Heart right ventricle (tissue), 16 donors: ENCODE results near the gene ZNF740. TPM values are rescaled to one million over a fixed set of nuclear protein-coding genes. Genes with fewer than 3 reads are reported as not detected.
A peak's percentile ranks its signal among the peaks of the same experiment; 100 is the strongest.
"Not testable (repeated sequence)": the region's sequence is repeated elsewhere in the genome, so short reads cannot be mapped to it uniquely, and the experiment has no call there.

ENCODE experiments used
- ATAC-seq, 8 donors: fragments of 200-7000 bp; cut with Tn5 transposase; one replicate each; pipeline ENCODE4 v1.9.1; 2020; ENCODE audit warnings: mild to moderate bottlenecking in 8 of 8, moderate library complexity in 8 of 8, moderate number of reproducible peaks in 1 of 8
- DNase-seq, 2 donors: peaks; one replicate each; pipeline ENCODE4 v3.0.0-alpha.2; 2020
- H3K27ac ChIP-seq, 10 donors: fragments of 200-600 bp; sonication (generic) in 2 of 10; one replicate each; pipeline versions ENCODE4 v1.5.0 to v1.8.0; 2020 to 2022; ENCODE audit warnings: mild to moderate bottlenecking in 3 of 10
- H3K27me3 ChIP-seq, 7 donors: fragments of 200-600 bp; one replicate each; pipeline ENCODE4 v1.8.0; 2021 to 2022; ENCODE audit warnings: mild to moderate bottlenecking in 2 of 7
- H3K36me3 ChIP-seq, 9 donors: fragments of 200-600 bp; sonication (generic) in 1 of 9; one replicate each; pipeline versions ENCODE4 v1.5.0 to v1.8.0; 2020 to 2022; ENCODE audit warnings: mild to moderate bottlenecking in 2 of 9
- H3K4me1 ChIP-seq, 9 donors: fragments of 200-600 bp; sonication (generic) in 1 of 9; one replicate each; pipeline versions ENCODE4 v1.5.0 to v1.8.0; 2020 to 2022; ENCODE audit warnings: mild to moderate bottlenecking in 4 of 9
- H3K4me3 ChIP-seq, 10 donors: fragments of 200-600 bp; sonication (generic) in 2 of 10; one replicate each; pipeline versions ENCODE4 v1.5.0 to v1.8.0; 2020 to 2022; ENCODE audit warnings: mild to moderate bottlenecking in 7 of 10, moderate library complexity in 2 of 10
- H3K9me3 ChIP-seq, 11 donors: fragments of 200-600 bp in 10 of 11; sonication (generic) in 2 of 11; one replicate each; pipeline versions ENCODE4 v1.5.0 to v1.8.0; 2013 to 2022; ENCODE audit warnings: mild to moderate bottlenecking in 2 of 11, control low read depth in 1 of 11, moderate library complexity in 1 of 11
- WGBS, 2 donors: extraction: QIAGEN DNeasy Blood & Tissue Kit; methylation state at CpG; one replicate each; pipeline ENCODE4 v1.1.7; 2013; ENCODE audit warnings: inconsistent platforms in 1 of 2; 5-methylcytosine and 5-hydroxymethylcytosine counted together
- intact Hi-C, 10 donors: fragments of 100-400 bp; cut with DNase I; formaldehyde crosslinking; loops; one replicate each; pipeline versions ENCODE4 v1.11.1 to v1.14.2; 2022
- polyA plus RNA-seq, 2 donors: library from polyadenylated mRNA; stranded (reverse); fragments of 200-250 nt; gene quantifications; one replicate each; pipeline ENCODE4 v1.2.3, GENCODE V29; 2013
- total RNA-seq, 10 donors: library from RNA; stranded (reverse); fragmentation: NEBNext Ultra II Directional in 3 of 10; extraction: Animal tissue kit (Norgen Biotek cat#: 25700) in 3 of 10; gene quantifications; one replicate each; pipeline versions ENCODE4 v1.2.1 to v1.2.4, GENCODE V29; 2021 to 2023
- TF ChIP-seq, protein P1 (sequence below), 9 donors: fragments of 200-600 bp; sonication (generic) in 2 of 9; IDR thresholded peaks; one replicate each; pipeline versions ENCODE4 v1.5.0 to v1.8.0; 2021 to 2022; ENCODE audit warnings: antibody characterized with exemption in 9 of 9, mild to moderate bottlenecking in 5 of 9, moderate library complexity in 1 of 9
- donor health status: Arrhythmogenic right ventricular cardiomyopathy.
- donor health status: ischemic (EF 13 %, LVEDD 7.1; RV severe dilation, severe dysfunction).
- donor health status: healthy with polysubstance abuse.
- donor health status: DM: no; HTN: yes; CAD: no.
- donor health status: DM: no; HTN: no; CAD: no.
- donor health status: ischemic (EF 25% LVEDD 6.9; RV normal size, moderate dysfunction).
- donor health status: ischemic (EF 25% LVEDD 5.7; RV mildly dilated, moderate dysfunction).
- donor health status: healthy.
- donor health status: DM: yes; HTN: yes; CAD: no.
- donor health status: Ischemic cardiomyopathy.
- donor health status: ischemic (EF 35%, LVEDD 5.7; RV mildly dilated, moderate dysfunction).
- donor health status: nonischemic (EF 11% LVEDD 7.7; RV severe dilation, severe dysfunction).
- donor health status: DM: yes; HTN: yes; CAD: no.
- donor health status: PGD.
- donor health status: ischemic (EF 29% LVEDD 5.4; RV normal size, mild dysfunction).
- donor health status: nonischemic (EF 23%, LVEDD 6.1; RV moderate dilation, normal function).

ZNF740 gene
- total and polyA plus RNA-seq, 12 donors: 2.7 to 28.9 (median 18.9) TPM

DNA sequence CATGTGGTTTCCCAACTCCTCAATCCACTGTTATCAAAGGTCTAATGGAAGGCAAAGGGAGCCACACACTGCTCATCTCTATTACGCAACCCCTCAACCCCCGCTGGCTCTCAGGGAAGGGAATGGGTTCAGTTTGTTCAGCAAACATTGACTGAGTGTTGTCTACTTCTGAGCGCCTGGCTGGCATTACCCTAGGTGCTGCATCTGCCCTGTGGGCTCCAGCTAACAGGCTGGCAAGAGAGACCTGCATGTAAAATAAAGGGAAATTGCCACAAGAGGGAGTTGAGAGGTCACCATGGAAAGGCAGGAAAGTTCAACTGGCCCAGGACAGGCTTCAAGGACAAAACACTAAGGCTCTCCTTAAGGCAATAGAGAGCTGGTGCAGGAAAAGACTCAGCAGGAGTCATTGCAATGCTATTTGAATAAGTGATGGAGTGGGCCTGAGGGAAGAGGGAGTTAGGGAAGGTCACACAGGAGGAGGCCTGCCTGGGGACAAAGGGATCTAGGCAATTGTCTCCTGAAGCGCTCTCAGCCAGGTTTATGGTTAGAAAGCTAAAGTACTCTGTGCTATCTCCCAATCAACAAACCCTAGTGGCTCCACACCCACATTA is 5.5 kb upstream of the ZNF740 start:
- peak in 2 of 8 donors; percentile 30 to 33 for ATAC-seq
- no peak for DNase-seq
- H3K9me3 ChIP-seq: no peaks in the 10 kb centered on the region
- peak overlapping the region in 1 of 10 donors; percentile 54 for H3K27ac ChIP-seq
- WGBS, 2 donors: 89 to 93% methylated on average over 4 of the region's 4 CpGs
- peaks cover 0 to 29% (median 5%) of the 10 kb centered on the region in 9 donors for H3K36me3 ChIP-seq
- intact Hi-C loops: loop anchor here in 1 of 10 donors (10.0 kb wide), 1 partner anchor 60 kb away; no protein-coding TSS in a partner anchor
- no peaks in the 10 kb centered on the region for H3K27me3 ChIP-seq
- no peak overlapping the region for H3K4me3 ChIP-seq
- TF ChIP-seq, protein P1, sequence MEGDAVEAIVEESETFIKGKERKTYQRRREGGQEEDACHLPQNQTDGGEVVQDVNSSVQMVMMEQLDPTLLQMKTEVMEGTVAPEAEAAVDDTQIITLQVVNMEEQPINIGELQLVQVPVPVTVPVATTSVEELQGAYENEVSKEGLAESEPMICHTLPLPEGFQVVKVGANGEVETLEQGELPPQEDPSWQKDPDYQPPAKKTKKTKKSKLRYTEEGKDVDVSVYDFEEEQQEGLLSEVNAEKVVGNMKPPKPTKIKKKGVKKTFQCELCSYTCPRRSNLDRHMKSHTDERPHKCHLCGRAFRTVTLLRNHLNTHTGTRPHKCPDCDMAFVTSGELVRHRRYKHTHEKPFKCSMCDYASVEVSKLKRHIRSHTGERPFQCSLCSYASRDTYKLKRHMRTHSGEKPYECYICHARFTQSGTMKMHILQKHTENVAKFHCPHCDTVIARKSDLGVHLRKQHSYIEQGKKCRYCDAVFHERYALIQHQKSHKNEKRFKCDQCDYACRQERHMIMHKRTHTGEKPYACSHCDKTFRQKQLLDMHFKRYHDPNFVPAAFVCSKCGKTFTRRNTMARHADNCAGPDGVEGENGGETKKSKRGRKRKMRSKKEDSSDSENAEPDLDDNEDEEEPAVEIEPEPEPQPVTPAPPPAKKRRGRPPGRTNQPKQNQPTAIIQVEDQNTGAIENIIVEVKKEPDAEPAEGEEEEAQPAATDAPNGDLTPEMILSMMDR (IDR thresholded peaks at IDR 0.05): peak in 3 of 9 donors; percentile 16 to 30 (median 28)
- H3K4me1 ChIP-seq: peaks cover 0 to 21% (median 13%) of the 10 kb centered on the region in 9 donors

DNA sequence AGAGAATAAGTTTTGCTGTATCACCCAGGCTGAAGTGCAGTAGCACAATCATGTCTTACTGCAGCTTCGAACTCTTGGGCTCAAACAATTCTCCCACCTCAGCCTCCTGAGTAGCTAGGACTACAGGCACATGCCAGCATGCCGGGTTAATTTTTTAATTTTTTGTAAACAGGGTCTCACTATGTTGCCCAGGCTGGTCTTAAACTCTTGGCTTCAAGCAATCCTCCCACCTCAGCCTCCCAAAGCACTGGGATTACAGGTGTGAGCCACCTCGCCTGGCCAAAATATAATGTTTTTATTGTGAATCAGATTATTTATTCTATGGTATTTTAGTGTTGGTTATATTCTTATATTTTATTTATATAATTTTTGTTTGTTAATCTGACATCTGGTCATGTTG is 3.8 kb upstream of the ZNF740 start:
- H3K4me3 ChIP-seq: no peak overlapping the region
- TF ChIP-seq, protein P1 (IDR thresholded peaks at IDR 0.05): no peak
- intact Hi-C loops: loop anchor here in 1 of 10 donors (10.0 kb wide), 1 partner anchor 62 kb away; no protein-coding TSS in a partner anchor
- no peaks in the 10 kb centered on the region for H3K9me3 ChIP-seq
- no peaks in the 10 kb centered on the region for H3K27me3 ChIP-seq
- DNase-seq: no peak
- no peak overlapping the region for H3K27ac ChIP-seq
- ATAC-seq: no peak
- peaks cover 0 to 13% (median under 1%) of the 10 kb centered on the region in 9 donors for H3K36me3 ChIP-seq
- WGBS, 2 donors: 98 to 99% methylated on average over 3 of the region's 3 CpGs
- H3K4me1 ChIP-seq: peaks cover 6 to 30% (median 20%) of the 10 kb centered on the region in 9 donors

DNA sequence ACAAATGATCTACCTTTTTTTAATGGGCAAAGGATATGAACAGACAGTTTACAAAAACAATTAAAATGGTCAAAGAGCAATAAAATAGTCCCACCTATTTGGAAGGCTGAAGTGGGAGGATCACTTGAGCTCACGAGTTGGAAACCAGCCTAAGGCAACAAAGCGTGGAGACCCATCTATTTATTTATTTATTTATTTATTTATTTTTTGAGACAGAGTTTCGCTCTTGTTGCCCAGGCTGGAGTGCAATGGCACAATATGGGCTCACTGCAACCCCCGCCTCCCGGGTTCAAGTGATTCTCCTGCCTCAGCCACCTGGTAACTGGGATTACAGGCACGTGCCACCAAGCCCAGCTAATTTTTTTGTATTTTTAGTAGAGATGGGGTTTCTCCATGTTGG is 3.1 kb upstream of the ZNF740 start:
- H3K9me3 ChIP-seq, DNase-seq, ATAC-seq, H3K27me3 ChIP-seq, H3K4me3 ChIP-seq, H3K27ac ChIP-seq: not testable (repeated sequence)
- Histone ChIP-seq H3K4me1 (peaks cover 13 to 37% (median 27%) of the 10 kb centered on the region in 9 donors), H3K36me3 (peaks cover 0 to 13% (median 7%) of the 10 kb centered on the region in 9 donors)
- 94 to 97% methylated on average over 6 of the region's 6 CpGs for WGBS, 2 donors
- intact Hi-C loops: loop anchor here in 1 of 10 donors (10.0 kb wide), 1 partner anchor 63 kb away; no protein-coding TSS in a partner anchor

DNA sequence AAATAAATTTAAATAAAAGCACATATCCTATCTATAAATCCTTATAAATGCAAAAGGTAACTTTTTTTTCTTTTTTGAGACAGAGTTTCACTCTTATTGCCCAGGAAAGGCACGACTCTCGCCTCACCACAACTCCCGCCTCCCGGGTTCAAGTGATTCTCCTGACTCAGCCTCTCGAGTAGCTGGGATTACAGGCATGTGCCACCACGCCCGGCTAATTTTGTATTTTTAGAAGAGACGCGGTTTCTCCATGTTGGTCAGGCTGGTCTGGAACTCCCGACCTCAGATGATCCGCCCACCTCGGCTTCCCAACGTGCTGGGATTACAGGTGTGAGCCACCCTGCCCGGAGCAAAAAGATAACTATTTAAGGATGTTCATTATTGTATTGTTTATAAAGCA is 1.7 kb upstream of the ZNF740 start:
- H3K27ac ChIP-seq, H3K9me3 ChIP-seq, H3K27me3 ChIP-seq, DNase-seq, ATAC-seq, H3K4me3 ChIP-seq: not testable (repeated sequence)
- peaks cover 0 to 23% (median 11%) of the 10 kb centered on the region in 9 donors for H3K36me3 ChIP-seq
- WGBS, 2 donors: 96% methylated on average over 14 of the region's 14 CpGs
- H3K4me1 ChIP-seq: peaks cover 18 to 51% (median 40%) of the 10 kb centered on the region in 9 donors
- intact Hi-C loops: loop anchor here in 1 of 10 donors (10.0 kb wide), 1 partner anchor 64 kb away; no protein-coding TSS in a partner anchor

DNA sequence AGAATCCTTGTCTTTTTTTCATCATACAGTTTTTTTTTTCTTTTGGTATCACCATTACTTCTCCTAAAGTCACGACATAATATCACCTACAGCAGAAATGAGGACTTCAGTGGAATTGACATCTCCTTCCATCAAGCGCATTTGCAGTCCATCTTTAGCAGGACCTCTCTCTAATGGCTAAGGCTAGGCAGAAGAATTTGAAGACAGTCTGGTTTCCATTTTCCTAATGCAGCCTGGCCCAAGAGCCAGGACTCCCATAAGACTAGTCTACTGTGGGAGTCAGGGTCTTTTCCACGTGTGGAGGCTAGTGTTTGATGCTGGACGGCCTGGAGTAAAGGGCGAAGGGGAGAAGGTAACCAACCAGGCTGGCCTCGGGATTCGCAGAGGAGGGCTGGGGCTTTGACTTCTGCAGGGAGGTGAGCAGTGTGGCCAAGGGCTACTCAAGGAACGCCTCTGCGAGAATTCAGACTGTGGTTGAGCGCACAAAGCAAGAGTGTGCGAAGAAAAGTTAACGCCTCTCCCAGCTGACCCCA is 769 bp upstream of the ZNF740 start:
- peak; percentile 11 to 54 (median 20) for ATAC-seq
- H3K27me3 ChIP-seq: no peaks in the 10 kb centered on the region
- peak overlapping the region; percentile 84 to 97 (median 94) for H3K27ac ChIP-seq
- no peaks in the 10 kb centered on the region for H3K9me3 ChIP-seq
- peak overlapping the region; percentile 43 to 88 (median 78) for H3K4me3 ChIP-seq
- WGBS, 2 donors: 14% methylated on average over 12 of the region's 12 CpGs
- DNase-seq: peak in 1 of 2 donors; percentile 34
- intact Hi-C loops: loop anchor here in 1 of 10 donors (10.0 kb wide), 1 partner anchor 65 kb away; no protein-coding TSS in a partner anchor
- TF ChIP-seq, protein P1 (IDR thresholded peaks at IDR 0.05): no peak
- peaks cover 18 to 58% (median 45%) of the 10 kb centered on the region in 9 donors for H3K4me1 ChIP-seq
- H3K36me3 ChIP-seq: peaks cover 0 to 31% (median 15%) of the 10 kb centered on the region in 9 donors
